ENCODE results near the gene RTKN2.

- TF ChIP-seq ZNF274 (IDR thresholded peaks at IDR 0.05; ENCODE audit: low read depth, low read length) (no peak), YY1 (IDR thresholded peaks at IDR 0.05; ENCODE audit: insufficient read depth, insufficient read length) (no peak), SUZ12 (IDR thresholded peaks at IDR 0.05; ENCODE audit: extremely low read depth, insufficient read depth, insufficient read length) (no peak)
These were observed 16.6 kb downstream of the RTKN2 start for GRCh38 chr10:62252051-62252450.
